HepG2 (cell line): ENCODE data around the gene INPP5E. TPM values are rescaled to one million over a fixed set of nuclear protein-coding genes. Genes with fewer than 3 reads are reported as not detected.
A peak's percentile ranks its signal among the peaks of the same experiment; 100 is the strongest.

ENCODE experiments used
- DDIT3 ChIP-seq: sonication (generic); formaldehyde crosslinking; IDR thresholded peaks from 2 replicates; pipeline ENCODE4 v1.4.0; 2020; ENCODE audit warnings: mild to moderate bottlenecking, missing genetic modification reagents
- EHMT2 ChIP-seq: fragments of 200-600 bp; sonication (generic); IDR thresholded peaks from 2 replicates; pipeline ENCODE4 v1.7.0; 2017; ENCODE audit warnings: antibody characterized with exemption, low read depth, low read length, borderline replicate concordance
- GMEB1 ChIP-seq: sonication (generic); formaldehyde crosslinking; IDR thresholded peaks from 2 replicates; pipeline ENCODE4 v1.5.1; 2020; ENCODE audit warnings: missing genetic modification reagents, mild to moderate bottlenecking, borderline replicate concordance
- GPN1 ChIP-seq: sonication (generic); formaldehyde crosslinking; IDR thresholded peaks from 2 replicates; pipeline ENCODE4 v1.5.1; 2020; ENCODE audit warnings: missing genetic modification reagents, borderline replicate concordance
- HOXA7 ChIP-seq: sonication (generic); formaldehyde crosslinking; IDR thresholded peaks from 2 replicates; pipeline ENCODE4 v1.8.1; 2022; ENCODE audit warnings: mild to moderate bottlenecking, missing genetic modification reagents, moderate library complexity
- IKZF1 ChIP-seq: fragments of 450-650 bp; IDR thresholded peaks from 2 replicates; pipeline ENCODE4 v1.7.1; 2016
- MLX ChIP-seq: IDR thresholded peaks from 2 replicates; pipeline ENCODE4 v1.6.1; 2016
- MTA1 ChIP-seq: sonication (generic); formaldehyde crosslinking; IDR thresholded peaks from 2 replicates; pipeline ENCODE4 v1.4.0; 2020; ENCODE audit warnings: missing genetic modification reagents, mild to moderate bottlenecking, borderline replicate concordance
- NFATC3 ChIP-seq: sonication (generic); formaldehyde crosslinking; IDR thresholded peaks from 2 replicates; pipeline ENCODE4 v1.5.1; 2020; ENCODE audit warnings: mild to moderate bottlenecking, missing genetic modification reagents
- PRDM15 ChIP-seq: sonication (generic); formaldehyde crosslinking; IDR thresholded peaks from 2 replicates; pipeline ENCODE4 v1.4.0; 2020; ENCODE audit warnings: missing genetic modification reagents
- RORA ChIP-seq: sonication (generic); formaldehyde crosslinking; IDR thresholded peaks from 2 replicates; pipeline ENCODE4 v1.5.0; 2020; ENCODE audit warnings: mild to moderate bottlenecking, missing genetic modification reagents, moderate library complexity
- SETDB1 ChIP-seq: sonication (generic); formaldehyde crosslinking; IDR thresholded peaks from 2 replicates; pipeline ENCODE4 v1.5.1; 2020; ENCODE audit warnings: missing genetic modification reagents, mild to moderate bottlenecking, borderline replicate concordance
- SIX1 ChIP-seq: sonication (generic); formaldehyde crosslinking; IDR thresholded peaks from 2 replicates; pipeline ENCODE4 v1.4.0; 2020; ENCODE audit warnings: missing genetic modification reagents, borderline replicate concordance
- TAF15 ChIP-seq: fragments of 200-400 bp; formaldehyde crosslinking; IDR thresholded peaks from one replicate; pipeline ENCODE4 v1.6.1; 2018; ENCODE audit warnings: mild to moderate bottlenecking, low read depth, low read length; ENCODE audit not compliant: poor library complexity, severe bottlenecking
- THAP11 ChIP-seq: IDR thresholded peaks from 2 replicates; pipeline ENCODE4 v1.6.1; 2016; ENCODE audit warnings: missing biosample characterization, missing genetic modification reagents
- ZBED4 ChIP-seq: sonication (generic); formaldehyde crosslinking; IDR thresholded peaks from 2 replicates; pipeline ENCODE4 v1.4.0; 2020; ENCODE audit warnings: missing genetic modification reagents, borderline replicate concordance
- ZBTB38 ChIP-seq: sonication (generic); formaldehyde crosslinking; IDR thresholded peaks from 2 replicates; pipeline ENCODE4 v1.5.1; 2020; ENCODE audit warnings: mild to moderate bottlenecking, missing genetic modification reagents
- ZKSCAN1 ChIP-seq: fragments of 150-350 bp; IDR thresholded peaks from 2 replicates; pipeline ENCODE4 v1.6.1; 2014; ENCODE audit warnings: low read length
- ZNF207 ChIP-seq: fragments of 450-650 bp; IDR thresholded peaks from 2 replicates; pipeline ENCODE4 v1.6.1; 2016; ENCODE audit warnings: antibody characterized with exemption, borderline replicate concordance
- polyA plus RNA-seq, 8 experiments: library from polyadenylated mRNA; depleted of rRNA in 3 of 8; stranded (reverse) in 7 of 8; unstranded in 1 of 8; fragments of >200 nt; fragmentation: Illumina TruSeq in 4 of 8; extraction: Trizol in 4 of 8; gene quantifications; 2 replicates each; pipeline versions ENCODE4 v1.2.1 to v1.2.3, GENCODE V29; 2011 to 2016; ENCODE audit warnings: low read depth in 4 of 8, missing spikeins in 1 of 8, mixed read lengths in 1 of 8; ENCODE audit not compliant: insufficient read depth in 1 of 8
- total RNA-seq, 5 experiments: library from RNA; depleted of rRNA; stranded (reverse); fragments of >200 nt; fragmentation: Illumina TruSeq; extraction: Trizol; gene quantifications; 2 replicates each; pipeline ENCODE4 v1.2.3, GENCODE V29; 2016; ENCODE audit warnings: low read depth in 1 of 5

The INPP5E gene
- total and polyA plus RNA-seq, 2 of the 13 experiments (the other 11 are each of a cell fraction or from before 2014, with no cell fraction given) = 5.5 TPM

GRCh38 chr9:136410500-136411287 lies 29.0 kb downstream of the INPP5E start, which contains the start of the genes ENTR1 and PMPCA (continued):
- no peak for TF ChIP-seq PRDM15
- TF ChIP-seq RORA (CRISPR knock-in tag) = no peak
- TF ChIP-seq NFATC3 (CRISPR knock-in tag) = 0 out of 2 replicates have a peak, but pooled peaks have one; percentile 60
- no peak; the same call in 1 of the 2 replicates for TF ChIP-seq GPN1 (CRISPR knock-in tag)
- no peak; the same call in 1 of the 2 replicates for TF ChIP-seq ZBED4 (CRISPR knock-in tag)
- no peak for TF ChIP-seq SIX1
- TF ChIP-seq MLX = 0 out of 2 replicates have a peak, but pooled peaks have one; percentile 38
- TF ChIP-seq ZNF207 = no peak
- no peak for TF ChIP-seq SETDB1 (CRISPR knock-in tag)
- no peak for TF ChIP-seq IKZF1
- TF ChIP-seq TAF15 = no peak
- TF ChIP-seq THAP11 = peak; percentile 90
- TF ChIP-seq ZBTB38 (CRISPR knock-in tag) = peak; percentile 48
- TF ChIP-seq HOXA7 (CRISPR knock-in tag) = no peak
- TF ChIP-seq GMEB1 (CRISPR knock-in tag) = peak; percentile 80; the same call in 1 of the 2 replicates
- TF ChIP-seq DDIT3 (CRISPR knock-in tag) = no peak
- no peak for TF ChIP-seq MTA1 (CRISPR knock-in tag)
- no peak for TF ChIP-seq ZKSCAN1
- no peak for TF ChIP-seq EHMT2
